Endodermal cell (in vitro differentiated cells): ENCODE measurements around the gene EME2. TPM values are rescaled to one million over a fixed set of nuclear protein-coding genes. Genes with fewer than 3 reads are reported as not detected.

Source experiments
- DNase-seq: peaks from one replicate; pipeline ENCODE4 v3.0.0-alpha.2; 2017
- H3K27ac ChIP-seq: 2 replicates; pipeline ENCODE4 v1.5.1; 2013; ENCODE audit warnings: mild to moderate bottlenecking, low read depth, low read length, moderate library complexity
- H3K27me3 ChIP-seq: 2 replicates; pipeline ENCODE4 v1.6.1; 2013; ENCODE audit warnings: mild to moderate bottlenecking, low read length, moderate library complexity; ENCODE audit not compliant: insufficient read depth, control insufficient read depth, poor library complexity, severe bottlenecking
- H3K36me3 ChIP-seq: 2 replicates; pipeline ENCODE4 v1.7.0; 2013; ENCODE audit warnings: mild to moderate bottlenecking, low read length, moderate library complexity; ENCODE audit not compliant: control insufficient read depth, insufficient read depth
- H3K4me1 ChIP-seq: one replicate; pipeline ENCODE4 v1.7.0; 2013; ENCODE audit warnings: low read length; ENCODE audit not compliant: control insufficient read depth, insufficient read depth
- H3K4me3 ChIP-seq: 2 replicates; pipeline ENCODE4 v1.5.1; 2013; ENCODE audit warnings: mild to moderate bottlenecking, low read length, moderate library complexity
- H3K9ac ChIP-seq: 2 replicates; pipeline ENCODE4 v1.6.1; 2013; ENCODE audit warnings: mild to moderate bottlenecking, low read length, moderate library complexity; ENCODE audit not compliant: poor library complexity, severe bottlenecking; ENCODE audit errors: extremely low read depth
- H3K9me3 ChIP-seq: 2 replicates; pipeline ENCODE4 v1.6.1; 2013; ENCODE audit warnings: mild to moderate bottlenecking, low read length, moderate library complexity; ENCODE audit not compliant: control insufficient read depth
- H3K27ac Mint-ChIP-seq: 2 replicates; pipeline ENCODE4 v1.8.0; 2020; ENCODE audit warnings: mixed read lengths
- H3K27me3 Mint-ChIP-seq: 2 replicates; pipeline ENCODE4 v1.8.0; 2021; ENCODE audit warnings: mild to moderate bottlenecking, mixed read lengths; ENCODE audit not compliant: insufficient read depth
- H3K36me3 Mint-ChIP-seq: 2 replicates; pipeline ENCODE4 v1.8.0; 2020; ENCODE audit warnings: low read depth, mixed read lengths
- H3K4me1 Mint-ChIP-seq: 2 replicates; pipeline ENCODE4 v1.8.0; 2020; ENCODE audit warnings: mixed read lengths
- H3K4me3 Mint-ChIP-seq: 2 replicates; pipeline ENCODE4 v1.8.0; 2020; ENCODE audit warnings: mild to moderate bottlenecking, moderate library complexity, mixed read lengths
- H3K9me3 Mint-ChIP-seq: 2 replicates; pipeline ENCODE4 v1.8.0; 2020; ENCODE audit warnings: mild to moderate bottlenecking, mixed read lengths
- WGBS, 2 experiments: methylation state at CpG; one replicate each; pipeline versions ENCODE4 v1.1.5 to v1.1.7; 2013; ENCODE audit warnings: missing lambda C conversion rate in 2 of 2, mixed read lengths in 1 of 2; ENCODE audit not compliant: insufficient coverage in 1 of 2, insufficient read length in 1 of 2; 5-methylcytosine and 5-hydroxymethylcytosine counted together
- long read RNA-seq, 4 experiments: library from polyadenylated mRNA in 2 of 4; library from RNA in 1 of 4; library from capped mRNA in 1 of 4; stranded (forward) in 3 of 4; unstranded in 1 of 4; transcript quantifications; one replicate each; pipeline ENCODE4 v2.0.0, GENCODE V29; 2020 to 2021; ENCODE audit warnings: inconsistent platforms in 1 of 4
- polyA plus RNA-seq, 2 experiments: library from polyadenylated mRNA; stranded (reverse); fragments of 50-300 nt; gene quantifications; one replicate each; pipeline ENCODE4 v1.2.3, GENCODE V29; 2013
- total RNA-seq, 2 donors: library from RNA; stranded (reverse); fragmentation: NEBNext Ultra II Directional in 1 of 2; extraction: Animal tissue kit (Norgen Biotek cat#: 25700) in 1 of 2; gene quantifications; 2 replicates in 1 of 2; 3 replicates in 1 of 2; pipeline ENCODE4 v1.2.1, GENCODE V29; 2021
- TF ChIP-seq, protein P1 (sequence below): fragments of 200-600 bp; sonication (generic); conservative IDR thresholded peaks from 2 replicates; pipeline ENCODE4 v1.5.0; 2021; ENCODE audit warnings: antibody characterized with exemption, mild to moderate bottlenecking

EME2 gene, protein sequence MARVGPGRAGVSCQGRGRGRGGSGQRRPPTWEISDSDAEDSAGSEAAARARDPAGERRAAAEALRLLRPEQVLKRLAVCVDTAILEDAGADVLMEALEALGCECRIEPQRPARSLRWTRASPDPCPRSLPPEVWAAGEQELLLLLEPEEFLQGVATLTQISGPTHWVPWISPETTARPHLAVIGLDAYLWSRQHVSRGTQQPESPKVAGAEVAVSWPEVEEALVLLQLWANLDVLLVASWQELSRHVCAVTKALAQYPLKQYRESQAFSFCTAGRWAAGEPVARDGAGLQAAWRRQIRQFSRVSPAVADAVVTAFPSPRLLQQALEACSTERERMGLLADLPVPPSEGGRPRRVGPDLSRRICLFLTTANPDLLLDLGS
- 10 to 100 TPM; 34.3 to 64.3 TPM for total RNA-seq
- 10.6 TPM for polyA plus RNA-seq (2013, experiment 1 of 2)
- 8.8 TPM for polyA plus RNA-seq (2013, experiment 2 of 2)
- long read RNA-seq, experiment 1, partial matches to known transcripts = 0 of 2 reads
- long read RNA-seq, experiment 1, other reads (novel, unspliced or antisense) = 2 of 2 reads
- long read RNA-seq, experiment 2, partial matches to known transcripts = 6 of 28 reads
- long read RNA-seq, experiment 2, other reads (novel, unspliced or antisense) = 22 of 28 reads
- long read RNA-seq, experiment 3, partial matches to known transcripts = 2 of 31 reads
- long read RNA-seq, experiment 3, other reads (novel, unspliced or antisense) = 29 of 31 reads
- long read RNA-seq, experiment 4 = 0 reads

DNA sequence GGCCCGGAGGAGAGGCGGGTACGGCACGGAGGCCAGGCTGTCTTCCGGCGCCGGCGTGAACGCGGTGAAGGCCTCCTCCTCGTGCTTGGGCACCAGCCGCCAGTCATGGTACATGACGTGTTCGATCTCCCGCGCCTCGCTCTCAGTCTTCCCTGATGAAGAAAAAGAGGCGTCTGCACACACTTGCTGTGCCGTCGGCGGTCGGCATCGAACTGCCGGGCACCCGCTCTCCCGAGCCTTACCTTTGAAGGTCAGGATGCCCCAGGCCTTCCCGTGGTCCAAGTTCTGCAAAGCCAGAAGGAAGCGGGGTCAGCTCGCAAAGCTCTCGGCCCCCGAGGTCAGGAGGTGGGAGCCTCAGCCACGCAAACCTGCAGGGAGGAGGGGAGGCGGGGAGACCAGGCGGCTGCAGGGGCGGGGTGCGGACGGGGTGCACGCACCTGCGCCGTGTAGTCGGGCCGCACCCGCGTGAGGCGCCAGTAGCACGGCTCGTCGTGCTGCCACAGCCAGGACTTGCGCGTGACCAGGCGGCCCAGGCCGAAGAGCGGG lies at the start of gene EME2:
EME2 (plus strand) TSS at position 449 of the 546 bp plus-strand sequence. CDS start 418 bp downstream, outside the sequence.
- peak within 1 kb of the TSS; percentile 87 for H3K27ac ChIP-seq
- Mint-ChIP-seq H3K4me3 (peak within 1 kb of the TSS; percentile 93), H3K36me3 (peaks cover 9% of the 10 kb centered on the region), H3K27ac (peak within 1 kb of the TSS; percentile 96), H3K27me3 (no peaks in the 10 kb centered on the region), H3K4me1 (peaks cover 3% of the 10 kb centered on the region), H3K9me3 (no peaks in the 10 kb centered on the region)
- H3K9me3 ChIP-seq = no peaks in the 10 kb centered on the region
- TF ChIP-seq, protein P1, sequence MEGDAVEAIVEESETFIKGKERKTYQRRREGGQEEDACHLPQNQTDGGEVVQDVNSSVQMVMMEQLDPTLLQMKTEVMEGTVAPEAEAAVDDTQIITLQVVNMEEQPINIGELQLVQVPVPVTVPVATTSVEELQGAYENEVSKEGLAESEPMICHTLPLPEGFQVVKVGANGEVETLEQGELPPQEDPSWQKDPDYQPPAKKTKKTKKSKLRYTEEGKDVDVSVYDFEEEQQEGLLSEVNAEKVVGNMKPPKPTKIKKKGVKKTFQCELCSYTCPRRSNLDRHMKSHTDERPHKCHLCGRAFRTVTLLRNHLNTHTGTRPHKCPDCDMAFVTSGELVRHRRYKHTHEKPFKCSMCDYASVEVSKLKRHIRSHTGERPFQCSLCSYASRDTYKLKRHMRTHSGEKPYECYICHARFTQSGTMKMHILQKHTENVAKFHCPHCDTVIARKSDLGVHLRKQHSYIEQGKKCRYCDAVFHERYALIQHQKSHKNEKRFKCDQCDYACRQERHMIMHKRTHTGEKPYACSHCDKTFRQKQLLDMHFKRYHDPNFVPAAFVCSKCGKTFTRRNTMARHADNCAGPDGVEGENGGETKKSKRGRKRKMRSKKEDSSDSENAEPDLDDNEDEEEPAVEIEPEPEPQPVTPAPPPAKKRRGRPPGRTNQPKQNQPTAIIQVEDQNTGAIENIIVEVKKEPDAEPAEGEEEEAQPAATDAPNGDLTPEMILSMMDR = no peak
- peak within 1 kb of the TSS; percentile 90 for H3K4me3 ChIP-seq
- peaks cover 8% of the 10 kb centered on the region for H3K36me3 ChIP-seq
- H3K27me3 ChIP-seq = no peaks in the 10 kb centered on the region
- DNase-seq = no peak
- no peaks in the 10 kb centered on the region for H3K4me1 ChIP-seq
- peak within 1 kb of the TSS; percentile 72 for H3K9ac ChIP-seq
- WGBS, 2 experiments = 1% methylated on average over 33 to 53 of the region's 53 CpGs

DNA sequence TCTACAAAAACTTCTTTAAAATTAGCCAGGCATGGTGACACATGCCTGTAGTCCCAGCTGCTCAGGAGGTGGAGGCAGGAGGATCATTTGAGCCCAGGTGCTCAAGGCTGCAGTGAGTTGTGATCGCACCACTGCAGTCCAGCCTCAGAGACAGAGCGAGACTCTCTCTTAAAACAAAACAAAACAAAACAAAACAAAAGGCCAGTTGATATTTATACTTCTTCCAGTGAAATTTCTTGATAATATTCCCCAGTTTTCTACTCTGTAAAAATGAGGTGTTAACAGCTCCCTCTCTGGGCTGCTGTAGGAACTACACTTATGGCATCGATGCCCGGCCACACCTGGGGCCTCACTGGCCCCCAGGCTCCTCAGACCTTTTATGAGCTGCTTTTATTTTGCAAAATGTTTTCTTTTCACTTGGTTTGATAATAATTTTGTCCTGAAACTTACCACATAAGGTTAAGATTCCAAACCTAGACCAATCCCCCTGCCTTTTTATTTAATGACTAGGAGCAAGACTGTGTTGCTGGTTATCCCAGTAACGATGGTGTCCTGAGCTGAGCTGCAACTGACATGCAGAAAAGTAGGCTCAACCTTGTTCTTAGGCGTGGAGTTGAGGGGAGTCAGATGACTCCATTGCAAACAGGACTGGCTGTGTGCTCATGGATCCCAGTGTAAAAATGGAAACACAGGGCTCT lies 49.0 kb upstream of the EME2 start:
- H3K27ac Mint-ChIP-seq = peak overlapping the region; percentile 70
- H3K4me1 Mint-ChIP-seq = no peaks in the 10 kb centered on the region
- WGBS, 2 experiments = 55 to 61% methylated on average over 5 to 6 of the region's 6 CpGs
- Histone ChIP-seq H3K9ac (no peak overlapping the region), H3K4me3 (no peak overlapping the region), H3K27ac (no peak overlapping the region), H3K27me3 (no peaks in the 10 kb centered on the region), H3K36me3 (peaks cover 17% of the 10 kb centered on the region), H3K9me3 (no peaks in the 10 kb centered on the region), H3K4me1 (no peaks in the 10 kb centered on the region)
- peaks cover 23% of the 10 kb centered on the region for H3K36me3 Mint-ChIP-seq
- peak; percentile 81 for DNase-seq
- TF ChIP-seq, protein P1 = peak; percentile 89
- no peaks in the 10 kb centered on the region for H3K27me3 Mint-ChIP-seq
- no peaks in the 10 kb centered on the region for H3K9me3 Mint-ChIP-seq
- H3K4me3 Mint-ChIP-seq = no peak overlapping the region

DNA sequence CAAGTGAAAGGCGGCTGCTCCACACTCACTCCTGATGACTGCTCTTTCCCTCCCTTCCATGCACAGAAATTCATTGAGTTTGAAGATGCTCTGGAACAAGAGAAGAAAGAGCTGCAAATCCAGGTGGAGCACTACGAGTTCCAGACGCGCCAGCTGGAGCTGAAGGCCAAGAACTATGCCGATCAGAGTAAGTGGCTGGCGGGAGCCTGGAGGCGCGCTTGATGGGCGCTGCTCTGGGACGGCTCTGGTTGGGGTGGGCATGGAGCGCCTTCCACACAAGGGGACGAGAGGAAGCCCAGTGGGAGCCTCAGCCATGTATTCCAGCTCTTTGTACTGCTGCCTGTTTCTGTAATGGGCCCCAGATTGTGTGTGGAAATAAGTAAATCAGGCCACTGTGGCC lies 48.1 kb upstream of the EME2 start:
- no peaks in the 10 kb centered on the region for H3K9me3 Mint-ChIP-seq
- H3K36me3 Mint-ChIP-seq = peaks cover 31% of the 10 kb centered on the region
- no peak overlapping the region for H3K27ac Mint-ChIP-seq
- no peaks in the 10 kb centered on the region for H3K27me3 Mint-ChIP-seq
- TF ChIP-seq, protein P1 = no peak
- no peak overlapping the region for H3K4me3 Mint-ChIP-seq
- no peak overlapping the region for H3K4me3 ChIP-seq
- no peak overlapping the region for H3K9ac ChIP-seq
- WGBS, 2 experiments = 96 to 99% methylated on average over 12 of the region's 12 CpGs
- no peaks in the 10 kb centered on the region for H3K27me3 ChIP-seq
- H3K4me1 ChIP-seq = no peaks in the 10 kb centered on the region
- H3K27ac ChIP-seq = no peak overlapping the region
- H3K9me3 ChIP-seq = no peaks in the 10 kb centered on the region
- no peaks in the 10 kb centered on the region for H3K4me1 Mint-ChIP-seq
- peaks cover 17% of the 10 kb centered on the region for H3K36me3 ChIP-seq
- no peak for DNase-seq
